K562 (cell line): ENCODE results near the gene RXRA. TPM values are rescaled to one million over a fixed set of nuclear protein-coding genes. Genes with fewer than 3 reads are reported as not detected.

Experiments
- ATAC-seq: fragments of 200-7000 bp; cut with Tn5 transposase; 3 replicates; pipeline ENCODE4 v1.9.1; 2020; ENCODE audit warnings: moderate library complexity
- BruUV-seq: library from RNA; stranded (reverse); fragments of 400-500 nt; replicated peaks from 2 replicates; lab custom pipeline; 2021; lab: Mats Ljungman, UMichigan
- CTCF ChIA-PET: fragments of 300-600 bp; formaldehyde crosslinking; extraction: SDS; loops from one replicate; lab custom pipeline; 2021; ENCODE audit warnings: low intra/inter-chr PET ratio; lab: Yijun Ruan, JAX
- POLR2A ChIA-PET: fragments of 300-600, 350-650 bp; sonication (Branson Sonifier 250); formaldehyde crosslinking; extraction: SDS; loops from one replicate; lab custom pipeline; 2021; ENCODE audit warnings: antibody characterized with exemption, inconsistent platforms; lab: Yijun Ruan, JAX
- DNase-seq, 4 experiments: peaks; one replicate each; pipeline versions ENCODE4 v3.0.0 to v3.0.0-alpha.2; 2011 to 2018; ENCODE audit warnings: low spot score in 3 of 4, mixed read lengths in 3 of 4; ENCODE audit errors: extremely low read depth in 1 of 4
- FAIRE-seq: peaks from 2 replicates; lab custom pipeline; 2011; peaks lifted over from hg19 to GRCh38; lab: Jason Lieb, UNC
- H2AFZ ChIP-seq: 2 replicates; pipeline ENCODE4 v1.6.0; 2011; ENCODE audit warnings: low read depth, low read length, control low read depth, inconsistent platforms
- H3K27ac ChIP-seq: fragments of 200-600 bp; 3 replicates; pipeline ENCODE4 v1.8.0; 2011; ENCODE audit warnings: low read depth, mild to moderate bottlenecking, control low read depth, inconsistent platforms, low read length, moderate library complexity, mixed read lengths; ENCODE audit errors: extremely low read depth
- H3K27me3 ChIP-seq, 2 experiments: fragments of 300-600 bp in 1 of 2; 2 replicates in 1 of 2; 3 replicates in 1 of 2; pipeline versions ENCODE4 v1.6.0 to v1.8.0; 2011; ENCODE audit warnings: inconsistent platforms in 2 of 2, low read length in 2 of 2, mild to moderate bottlenecking in 1 of 2, mixed read lengths in 1 of 2, moderate library complexity in 1 of 2; ENCODE audit not compliant: control insufficient read depth in 2 of 2, insufficient read depth in 2 of 2
- H3K36me3 ChIP-seq: fragments of 300-600 bp; 3 replicates; pipeline ENCODE4 v1.8.0; 2011; ENCODE audit warnings: mild to moderate bottlenecking, low read length, inconsistent platforms; ENCODE audit not compliant: control insufficient read depth, insufficient read depth
- H3K4me1 ChIP-seq, 2 experiments: fragments of 200-600 bp in 1 of 2; replicated peaks in 1 of 2; 2 replicates in 1 of 2; 3 replicates in 1 of 2; pipeline versions ENCODE4 v1.5.1 to v1.8.0; 2011; ENCODE audit warnings: inconsistent platforms in 2 of 2, low read length in 2 of 2, mild to moderate bottlenecking in 1 of 2, mixed read lengths in 1 of 2, moderate library complexity in 1 of 2; ENCODE audit not compliant: control insufficient read depth in 2 of 2, insufficient read depth in 2 of 2
- H3K4me2 ChIP-seq: 2 replicates; pipeline ENCODE4 v1.6.1; 2011; ENCODE audit warnings: low read length, control low read depth, inconsistent platforms, mixed read lengths; ENCODE audit not compliant: insufficient read depth
- H3K4me3 ChIP-seq: fragments of 200-600 bp; sonication (generic), shearing (Covaris generic); 2 replicates; pipeline ENCODE4 v1.5.1; 2016; ENCODE audit warnings: control low read depth, inconsistent platforms
- H3K79me2 ChIP-seq: fragments of 200-600 bp; 3 replicates; pipeline ENCODE4 v1.8.0; 2011; ENCODE audit warnings: low read length, inconsistent platforms; ENCODE audit not compliant: control insufficient read depth, insufficient read depth
- H3K9ac ChIP-seq, 2 experiments: 2 replicates each; pipeline versions ENCODE4 v1.6.0 to v1.6.1; 2011; ENCODE audit warnings: low read depth in 2 of 2, low read length in 2 of 2, control low read depth in 1 of 2, inconsistent platforms in 1 of 2, mild to moderate bottlenecking in 1 of 2, mixed read lengths in 1 of 2; ENCODE audit not compliant: insufficient read depth in 1 of 2
- H3K9me1 ChIP-seq: one replicate; pipeline ENCODE4 v1.6.0; 2011; ENCODE audit warnings: inconsistent platforms, mild to moderate bottlenecking, low read length, moderate library complexity; ENCODE audit not compliant: control insufficient read depth, insufficient read depth
- H3K9me3 ChIP-seq: replicated peaks from 2 replicates; pipeline ENCODE4 v1.5.1; 2011; ENCODE audit warnings: low read depth, low read length, inconsistent platforms; ENCODE audit not compliant: control insufficient read depth, insufficient read depth
- H4K20me1 ChIP-seq: replicated peaks from 2 replicates; pipeline ENCODE4 v1.6.1; 2011; ENCODE audit warnings: low read length, inconsistent platforms, mixed read lengths; ENCODE audit not compliant: control insufficient read depth, insufficient read depth
- CCNT2 ChIP-seq: IDR thresholded peaks from 2 replicates; pipeline ENCODE4 v1.6.1; 2011; ENCODE audit warnings: borderline replicate concordance, low read depth, mild to moderate bottlenecking, moderate library complexity, mixed read lengths, low read length; ENCODE audit not compliant: insufficient read length; ENCODE audit errors: extremely low read depth
- FUS ChIP-seq: fragments of 200-400 bp; formaldehyde crosslinking; optimal IDR thresholded peaks from 2 replicates; pipeline ENCODE3; 2017; ENCODE audit warnings: low read depth, low read length
- MTA3 ChIP-seq: fragments of 450-650 bp; formaldehyde crosslinking; IDR thresholded peaks from 2 replicates; pipeline ENCODE4 v1.6.1; 2017; ENCODE audit warnings: mild to moderate bottlenecking, borderline replicate concordance
- PURB ChIP-seq: sonication (generic); formaldehyde crosslinking; IDR thresholded peaks from 2 replicates; pipeline ENCODE4 v1.9.0; 2021; ENCODE audit warnings: low read depth, mild to moderate bottlenecking, missing genetic modification reagents
- SMARCB1 ChIP-seq: IDR thresholded peaks from 2 replicates; pipeline ENCODE4 v1.6.1; 2011; ENCODE audit warnings: improper control_type of control experiment, low read depth; ENCODE audit not compliant: insufficient read length
- SOX6 ChIP-seq: fragments of 450-650 bp; IDR thresholded peaks from 2 replicates; pipeline ENCODE4 v1.6.1; 2014; ENCODE audit warnings: mild to moderate bottlenecking
- TBL1XR1 ChIP-seq, 2 experiments: IDR thresholded peaks; 2 replicates each; pipeline ENCODE4 v1.6.1; 2012; ENCODE audit warnings: improper control_type of control experiment in 2 of 2, low read length in 2 of 2, mild to moderate bottlenecking in 1 of 2
- WHSC1 ChIP-seq: IDR thresholded peaks from one replicate; pipeline ENCODE4 v1.6.1; 2012; ENCODE audit warnings: low read length, control low read depth, inconsistent platforms
- ZNF507 ChIP-seq: conservative IDR thresholded peaks from 2 replicates; pipeline ENCODE4 v1.6.1; 2017; ENCODE audit warnings: missing genetic modification characterization, missing compliant biosample characterization
- ZNF586 ChIP-seq: fragments of 450-650 bp; formaldehyde crosslinking; conservative IDR thresholded peaks from 2 replicates; pipeline ENCODE4 v1.4.0; 2020; ENCODE audit warnings: mild to moderate bottlenecking, moderate library complexity
- WGBS: fragments of 100-300 bp; shearing (Covaris generic); methylation state at CpG from one replicate; pipeline ENCODE4 v1.1.6; 2016; ENCODE audit warnings: low coverage, mixed read lengths; ENCODE audit not compliant: insufficient coverage; ENCODE audit errors: missing lambda C conversion rate; 5-methylcytosine and 5-hydroxymethylcytosine counted together
- in situ Hi-C: fragments of 300-500 bp; cut with MboI; formaldehyde crosslinking; loops from 4 replicates; pipeline ENCODE4 v1.15.0; 2018; ENCODE audit warnings: inconsistent platforms, mixed read lengths
- intact Hi-C: fragments of 100-400 bp; cut with micrococcal nuclease; formaldehyde crosslinking; loops from 2 replicates; pipeline ENCODE4 v1.14.2; 2022
- polyA plus RNA-seq, 8 experiments: library from polyadenylated mRNA; depleted of rRNA in 4 of 8; stranded (reverse) in 5 of 8; unstranded in 3 of 8; fragments of >200 nt; fragmentation: Nextera tagmentation in 2 of 8; fragmentation: Illumina TruSeq in 1 of 8; extraction: Ambion mirVana in 2 of 8; extraction: Trizol in 1 of 8; gene quantifications; 2 replicates each; pipeline versions ENCODE4 v1.2.1 to v1.2.3, GENCODE V29; 2011 to 2014; ENCODE audit warnings: inconsistent platforms in 1 of 8, missing spikeins in 1 of 8
- total RNA-seq, 7 experiments: library from RNA; depleted of rRNA in 6 of 7; stranded (reverse); fragments of >200 nt in 6 of 7; fragmentation: Illumina TruSeq in 2 of 7; extraction: Trizol in 2 of 7; gene quantifications; 2 replicates each; pipeline versions ENCODE4 v1.2.1 to v1.2.3, GENCODE V29; 2011 to 2021; ENCODE audit warnings: low replicate concordance in 1 of 7
- TF ChIP-seq, protein P1 (sequence below): fragments of 450-650 bp; IDR thresholded peaks from 2 replicates; pipeline ENCODE4 v1.6.1; 2016
- TF ChIP-seq, protein P2 (sequence below): sonication (generic); formaldehyde crosslinking; IDR thresholded peaks from 2 replicates; pipeline ENCODE4 v1.8.1; 2023; ENCODE audit warnings: mild to moderate bottlenecking, missing genetic modification reagents
- TF ChIP-seq, protein P3 (sequence below): fragments of 450-650 bp; formaldehyde crosslinking; IDR thresholded peaks from 2 replicates; pipeline ENCODE4 v1.4.0; 2020; ENCODE audit warnings: mild to moderate bottlenecking, mixed read lengths

Gene RXRA
- total and polyA plus RNA-seq, 9 of the 15 experiments (the other 6 are each of a cell fraction or from before 2014, with no cell fraction given), result 0.35 to 23.6 (median 4.6) TPM

GRCh38 chr9:134326724-134327601 is 708 bp downstream of the RXRA start (continued):
- TF ChIP-seq CCNT2, result no peak
- no peak for TF ChIP-seq PURB
- TF ChIP-seq, all 486 proteins: peak for 13

DNA sequence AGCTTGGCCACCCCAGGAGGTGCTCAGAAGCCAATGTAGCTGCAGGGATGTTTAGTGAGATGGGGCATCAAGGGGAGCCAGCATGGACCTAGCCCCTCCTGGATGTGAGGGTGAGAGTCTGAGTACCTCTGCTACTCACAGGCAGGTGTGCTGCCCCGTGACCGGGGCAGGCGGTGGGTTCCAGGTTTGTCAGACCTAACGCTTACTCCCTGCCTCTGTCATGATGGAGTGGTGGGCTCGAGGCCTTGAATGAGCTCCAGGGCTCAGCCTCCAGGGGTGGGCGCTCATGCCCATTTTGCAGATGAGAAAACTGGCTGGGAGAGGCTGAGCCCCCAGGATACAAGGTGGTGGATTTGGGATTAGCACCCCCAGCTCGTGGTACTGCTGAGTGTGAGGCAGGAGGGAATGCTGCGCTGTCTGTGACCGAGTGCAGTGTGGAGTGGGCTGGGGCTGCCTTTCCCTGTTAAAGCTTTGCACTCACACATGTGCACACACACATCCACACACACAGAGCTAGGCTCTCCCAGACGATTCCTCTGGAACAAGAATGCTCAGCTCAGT is 1.5 kb downstream of the RXRA start:
- Histone ChIP-seq H3K9me3 (no peaks in the 10 kb centered on the region), H2AFZ (no peak overlapping the region), H3K79me2 (peaks cover 60% of the 10 kb centered on the region), H3K9ac (peak overlapping the region in 1 of 2 experiments; percentile 94; a peak in 2 of 4 replicates), H3K27ac (no peak overlapping the region), H3K36me3 (no peaks in the 10 kb centered on the region), H3K4me1 (peaks cover 20 to 85% of the 10 kb centered on the region in 2 experiments), H3K27me3 (no peaks in the 10 kb centered on the region), H3K9me1 (peaks cover 9% of the 10 kb centered on the region), H3K4me3 (peak overlapping the region; percentile 62), H3K4me2 (peak overlapping the region; percentile 76; the same call in 1 of the 2 replicates), H4K20me1 (peaks cover 23% of the 10 kb centered on the region)
- WGBS, result 74% methylated on average over 10 of the region's 10 CpGs
- in situ Hi-C loops, result no loop called here
- intact Hi-C loops, result loop anchor here (10.0 kb wide), 1 partner anchor 153 kb away; no protein-coding TSS in a partner anchor
- FAIRE-seq (peak; percentile 71), ATAC-seq (no peak), DNase-seq (no peak)
- POLR2A ChIA-PET, result interaction anchor here (0.7 to 1.9 kb wide), 6 partner anchors 8 to 129 kb away, joined by 3 to 12 read pairs (median 4); no protein-coding TSS in a partner anchor
- CTCF ChIA-PET, result no interaction called here
- BruUV-seq, result no TSS peak
- TF ChIP-seq MTA3 (no peak), ZNF586 (no peak), SOX6 (no peak), FUS (no peak), TBL1XR1 (IDR thresholded peaks at IDR 0.05; ENCODE audit: low read length in 2 of 2) (no peak), ZNF507 (tag) (no peak), SMARCB1 (no peak), WHSC1 (no peak)
- TF ChIP-seq, protein P1, sequence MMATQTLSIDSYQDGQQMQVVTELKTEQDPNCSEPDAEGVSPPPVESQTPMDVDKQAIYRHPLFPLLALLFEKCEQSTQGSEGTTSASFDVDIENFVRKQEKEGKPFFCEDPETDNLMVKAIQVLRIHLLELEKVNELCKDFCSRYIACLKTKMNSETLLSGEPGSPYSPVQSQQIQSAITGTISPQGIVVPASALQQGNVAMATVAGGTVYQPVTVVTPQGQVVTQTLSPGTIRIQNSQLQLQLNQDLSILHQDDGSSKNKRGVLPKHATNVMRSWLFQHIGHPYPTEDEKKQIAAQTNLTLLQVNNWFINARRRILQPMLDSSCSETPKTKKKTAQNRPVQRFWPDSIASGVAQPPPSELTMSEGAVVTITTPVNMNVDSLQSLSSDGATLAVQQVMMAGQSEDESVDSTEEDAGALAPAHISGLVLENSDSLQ, result no peak
- TF ChIP-seq, protein P2, sequence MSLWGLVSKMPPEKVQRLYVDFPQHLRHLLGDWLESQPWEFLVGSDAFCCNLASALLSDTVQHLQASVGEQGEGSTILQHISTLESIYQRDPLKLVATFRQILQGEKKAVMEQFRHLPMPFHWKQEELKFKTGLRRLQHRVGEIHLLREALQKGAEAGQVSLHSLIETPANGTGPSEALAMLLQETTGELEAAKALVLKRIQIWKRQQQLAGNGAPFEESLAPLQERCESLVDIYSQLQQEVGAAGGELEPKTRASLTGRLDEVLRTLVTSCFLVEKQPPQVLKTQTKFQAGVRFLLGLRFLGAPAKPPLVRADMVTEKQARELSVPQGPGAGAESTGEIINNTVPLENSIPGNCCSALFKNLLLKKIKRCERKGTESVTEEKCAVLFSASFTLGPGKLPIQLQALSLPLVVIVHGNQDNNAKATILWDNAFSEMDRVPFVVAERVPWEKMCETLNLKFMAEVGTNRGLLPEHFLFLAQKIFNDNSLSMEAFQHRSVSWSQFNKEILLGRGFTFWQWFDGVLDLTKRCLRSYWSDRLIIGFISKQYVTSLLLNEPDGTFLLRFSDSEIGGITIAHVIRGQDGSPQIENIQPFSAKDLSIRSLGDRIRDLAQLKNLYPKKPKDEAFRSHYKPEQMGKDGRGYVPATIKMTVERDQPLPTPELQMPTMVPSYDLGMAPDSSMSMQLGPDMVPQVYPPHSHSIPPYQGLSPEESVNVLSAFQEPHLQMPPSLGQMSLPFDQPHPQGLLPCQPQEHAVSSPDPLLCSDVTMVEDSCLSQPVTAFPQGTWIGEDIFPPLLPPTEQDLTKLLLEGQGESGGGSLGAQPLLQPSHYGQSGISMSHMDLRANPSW (CRISPR knock-in tag), result no peak
- TF ChIP-seq, protein P3, sequence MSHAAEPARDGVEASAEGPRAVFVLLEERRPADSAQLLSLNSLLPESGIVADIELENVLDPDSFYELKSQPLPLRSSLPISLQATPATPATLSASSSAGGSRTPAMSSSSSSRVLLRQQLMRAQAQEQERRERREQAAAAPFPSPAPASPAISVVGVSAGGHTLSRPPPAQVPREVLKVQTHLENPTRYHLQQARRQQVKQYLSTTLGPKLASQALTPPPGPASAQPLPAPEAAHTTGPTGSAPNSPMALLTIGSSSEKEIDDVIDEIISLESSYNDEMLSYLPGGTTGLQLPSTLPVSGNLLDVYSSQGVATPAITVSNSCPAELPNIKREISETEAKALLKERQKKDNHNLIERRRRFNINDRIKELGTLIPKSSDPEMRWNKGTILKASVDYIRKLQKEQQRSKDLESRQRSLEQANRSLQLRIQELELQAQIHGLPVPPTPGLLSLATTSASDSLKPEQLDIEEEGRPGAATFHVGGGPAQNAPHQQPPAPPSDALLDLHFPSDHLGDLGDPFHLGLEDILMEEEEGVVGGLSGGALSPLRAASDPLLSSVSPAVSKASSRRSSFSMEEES (CRISPR knock-in tag), result no peak
